ENCODE data around the gene LYPD1. TPM values are rescaled to one million over a fixed set of nuclear protein-coding genes. Genes with fewer than 3 reads are reported as not detected.

Gene LYPD1
- total RNA-seq = 77.0 TPM

GRCh38 chr2:132669908-132670495, at the start of gene LYPD1:
LYPD1 (minus strand) TSS chr2:132670205; CDS start chr2:132669932, 273 bp downstream.

Data from diencephalon (tissue), 1 donor.